ENCODE data around the gene SLC13A4. TPM values are rescaled to one million over a fixed set of nuclear protein-coding genes. Genes with fewer than 3 reads are reported as not detected.
"Not testable (repeated sequence)": the region's sequence is repeated elsewhere in the genome, so short reads cannot be mapped to it uniquely, and the experiment has no call there.

The SLC13A4 gene
- polyA plus RNA-seq, result 0.02 to 0.12 TPM (median 0.03 TPM) in 3 replicates
- polyA plus RNA-seq (2011; ENCODE audit: low read depth), result not detected
- 0.04 TPM in 1 of 2 replicates, not detected in the other for polyA plus RNA-seq (2011; cell fraction: cytosol; rRNA removed)
- polyA plus RNA-seq (2011; cell fraction: nucleus; rRNA removed), result 0.23 TPM in 1 of 2 replicates, not detected in the other
- polyA plus RNA-seq (2012; ENCODE audit: low replicate concordance), result 0.29 and 0.62 TPM in 2 replicates
- 0.07 TPM in 1 of 3 replicates, not detected in the others for polyA minus RNA-seq
- not detected for polyA minus RNA-seq (2011; cell fraction: cytosol; rRNA and poly(A)+ RNA removed)
- not detected in 2 replicates for polyA minus RNA-seq (2011; cell fraction: nucleus; rRNA and poly(A)+ RNA removed)

DNA sequence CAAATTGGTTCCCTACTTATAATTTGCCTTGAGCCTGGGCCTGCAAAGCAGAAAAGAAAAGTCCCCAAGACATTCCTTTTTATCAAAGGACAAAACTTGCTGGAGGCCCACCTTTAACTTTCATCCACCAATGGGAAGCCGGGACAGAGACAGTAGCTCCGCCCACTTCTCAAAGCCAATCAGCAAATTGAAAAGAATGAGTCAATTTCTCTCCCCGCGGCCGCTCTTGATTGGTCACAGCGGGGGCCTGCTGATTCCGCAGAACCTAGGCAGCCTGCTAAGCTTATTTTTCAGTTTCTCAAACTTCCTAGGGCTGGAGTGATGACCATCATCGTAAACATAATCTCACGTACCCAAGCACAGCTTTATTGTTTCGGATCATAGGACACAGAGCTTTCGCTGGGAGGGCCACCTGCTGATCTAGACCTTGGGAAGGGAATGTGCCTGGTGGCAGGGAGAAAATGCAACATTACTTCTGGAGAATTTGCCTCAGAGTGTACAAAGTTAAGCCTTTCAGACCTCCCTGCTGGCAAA is at the start of gene SLC13A4:
Gene SLC13A4 (minus strand): TSS at position 51 of the 534 bp plus-strand sequence. CDS start 690 bp downstream, outside the sequence.
- no peaks in the 10 kb centered on the region for H3K9me3 ChIP-seq (ENCODE audit: control insufficient read depth, low read depth, low read length)
- no peaks in the 10 kb centered on the region for H3K36me3 ChIP-seq (ENCODE audit: control insufficient read depth in 2 of 2, extremely low read depth in 1 of 2, insufficient read depth in 2 of 2, low read length in 2 of 2)
- FAIRE-seq (no peak), DNase-seq (ENCODE audit: low read depth, low spot score) (no peak)
- no peak within 1 kb of the TSS for H3K27ac ChIP-seq (ENCODE audit: control insufficient read depth, insufficient read depth, low read length)
- no peak for TF ChIP-seq CTCF (optimal IDR thresholded peaks at IDR 0.05 in 1 of 3, IDR thresholded peaks at IDR 0.05 in 1 of 3, conservative IDR thresholded peaks at IDR 0.05 in 1 of 3; ENCODE audit: extremely low read depth in 1 of 3, insufficient read depth in 2 of 3, low read length in 3 of 3)
- TF ChIP-seq EZH2 (IDR thresholded peaks at IDR 0.05; ENCODE audit: low read length), result no peak
- no peaks in the 10 kb centered on the region for H4K20me1 ChIP-seq (ENCODE audit: control insufficient read depth, extremely low read depth, insufficient read depth, low read length)
- no peak within 1 kb of the TSS for H3K4me3 ChIP-seq (ENCODE audit: control insufficient read depth in 2 of 3, extremely low read depth in 1 of 3, insufficient read depth in 2 of 3, low read depth in 1 of 3, low read length in 3 of 3)
- no peak within 1 kb of the TSS for H3K9ac ChIP-seq (ENCODE audit: control insufficient read depth, extremely low read depth, insufficient read depth, low read length)
- no peak within 1 kb of the TSS for H3K4me2 ChIP-seq (ENCODE audit: control insufficient read depth, extremely low read depth, insufficient read depth, low read depth, low read length)
- peaks cover 5% of the 10 kb centered on the region for H3K4me1 ChIP-seq (ENCODE audit: control insufficient read depth, extremely low read depth, insufficient read depth, low read length)
- H3K79me2 ChIP-seq (ENCODE audit: control insufficient read depth, insufficient read depth, low read length), result no peaks in the 10 kb centered on the region
- no peaks in the 10 kb centered on the region for H3K27me3 ChIP-seq (ENCODE audit: control insufficient read depth, extremely low read depth, insufficient read depth, low read length)
- H3K9me1 ChIP-seq (ENCODE audit: control insufficient read depth, extremely low read depth, insufficient read depth, low read length), result no peaks in the 10 kb centered on the region
- dilution Hi-C loops (cut with MboI; ENCODE audit: extremely low pct_ligation_motif_present, low sequenced_read_pairs), result no loop called here
- H2AFZ ChIP-seq (ENCODE audit: control insufficient read depth, low read length), result no peak within 1 kb of the TSS

- dilution Hi-C loops (cut with MboI; ENCODE audit: extremely low pct_ligation_motif_present, low sequenced_read_pairs); H3K36me3 ChIP-seq (ENCODE audit: control insufficient read depth in 2 of 2, extremely low read depth in 1 of 2, insufficient read depth in 2 of 2, low read length in 2 of 2); DNase-seq (ENCODE audit: low read depth, low spot score); H3K4me1 ChIP-seq (ENCODE audit: control insufficient read depth, extremely low read depth, insufficient read depth, low read length); H3K9me3 ChIP-seq (ENCODE audit: control insufficient read depth, low read depth, low read length); FAIRE-seq; H3K27ac ChIP-seq (ENCODE audit: control insufficient read depth, insufficient read depth, low read length); H3K9ac ChIP-seq (ENCODE audit: control insufficient read depth, extremely low read depth, insufficient read depth, low read length); H3K27me3 ChIP-seq (ENCODE audit: control insufficient read depth, extremely low read depth, insufficient read depth, low read length); H4K20me1 ChIP-seq (ENCODE audit: control insufficient read depth, extremely low read depth, insufficient read depth, low read length); H3K4me3 ChIP-seq (ENCODE audit: control insufficient read depth in 2 of 3, extremely low read depth in 1 of 3, insufficient read depth in 2 of 3, low read depth in 1 of 3, low read length in 3 of 3); H3K79me2 ChIP-seq (ENCODE audit: control insufficient read depth, insufficient read depth, low read length); H3K9me1 ChIP-seq (ENCODE audit: control insufficient read depth, extremely low read depth, insufficient read depth, low read length); H3K4me2 ChIP-seq (ENCODE audit: control insufficient read depth, extremely low read depth, insufficient read depth, low read depth, low read length); H2AFZ ChIP-seq (ENCODE audit: control insufficient read depth, low read length): not testable (repeated sequence)
Observed at GRCh38 chr7:135775915-135776314, 47.9 kb upstream of the SLC13A4 start.

Data from keratinocyte (primary cell).